HUES64 (cell line): ENCODE results near the gene CSNK1G2.

Experiments
- H3K27ac ChIP-seq: 2 replicates; pipeline ENCODE4 v1.7.0; 2013; ENCODE audit warnings: low read depth, low read length, inconsistent platforms
- H3K27me3 ChIP-seq: 2 replicates; pipeline ENCODE4 v1.6.1; 2013; ENCODE audit warnings: mild to moderate bottlenecking, low read length; ENCODE audit not compliant: insufficient read depth
- H3K36me3 ChIP-seq: 2 replicates; pipeline ENCODE4 v1.6.1; 2013; ENCODE audit warnings: mild to moderate bottlenecking, low read length; ENCODE audit not compliant: insufficient read depth
- H3K4me1 ChIP-seq: 2 replicates; pipeline ENCODE4 v1.6.1; 2013; ENCODE audit warnings: mild to moderate bottlenecking, low read length, moderate library complexity; ENCODE audit not compliant: insufficient read depth
- H3K4me3 ChIP-seq: 2 replicates; pipeline ENCODE4 v1.5.1; 2013; ENCODE audit warnings: mild to moderate bottlenecking, low read length, moderate library complexity
- H3K9ac ChIP-seq: 2 replicates; pipeline ENCODE4 v1.6.1; 2013; ENCODE audit warnings: mild to moderate bottlenecking, low read depth, low read length
- H3K9me3 ChIP-seq: 2 replicates; pipeline ENCODE4 v1.6.1; 2013; ENCODE audit warnings: low read depth, low read length; ENCODE audit not compliant: insufficient read depth
- WGBS: fragments of 150-250, 120-280 bp; methylation state at CpG from one replicate; pipeline ENCODE4 v1.1.7; 2013; ENCODE audit warnings: missing lambda C conversion rate; 5-methylcytosine and 5-hydroxymethylcytosine counted together

Gene CSNK1G2

GRCh38 chr19:1970806-1971502 lies 30.0 kb downstream of the CSNK1G2 start:
- no peaks in the 10 kb centered on the region for H3K4me1 ChIP-seq
- H3K9me3 ChIP-seq = no peaks in the 10 kb centered on the region
- H3K4me3 ChIP-seq = no peak overlapping the region
- WGBS = 96% methylated on average over 27 of the region's 27 CpGs
- no peak overlapping the region for H3K9ac ChIP-seq
- no peak overlapping the region for H3K27ac ChIP-seq
- no peaks in the 10 kb centered on the region for H3K27me3 ChIP-seq
- H3K36me3 ChIP-seq = peaks cover 41% of the 10 kb centered on the region

GRCh38 chr19:1974381-1975161 lies 33.6 kb downstream of the CSNK1G2 start:
- no peaks in the 10 kb centered on the region for H3K4me1 ChIP-seq
- no peaks in the 10 kb centered on the region for H3K27me3 ChIP-seq
- no peak overlapping the region; the same call in 1 of the 2 replicates for H3K9ac ChIP-seq
- no peak overlapping the region for H3K4me3 ChIP-seq
- peaks cover 49% of the 10 kb centered on the region for H3K36me3 ChIP-seq
- H3K9me3 ChIP-seq = no peaks in the 10 kb centered on the region
- no peak overlapping the region for H3K27ac ChIP-seq
- WGBS = 93% methylated on average over 28 of the region's 28 CpGs

GRCh38 chr19:1975162-1975480 lies 34.1 kb downstream of the CSNK1G2 start:
- Histone ChIP-seq H3K4me3 (no peak overlapping the region), H3K9me3 (no peaks in the 10 kb centered on the region), H3K9ac (no peak overlapping the region), H3K27ac (no peak overlapping the region), H3K27me3 (no peaks in the 10 kb centered on the region), H3K36me3 (peaks cover 48% of the 10 kb centered on the region), H3K4me1 (no peaks in the 10 kb centered on the region)
- 93% methylated on average over 20 of the region's 20 CpGs for WGBS

- WGBS = 93% methylated on average over 15 of the region's 15 CpGs
These were observed 36.1 kb downstream of the CSNK1G2 start for GRCh38 chr19:1977120-1977519.

GRCh38 chr19:1978346-1978894 lies 37.4 kb downstream of the CSNK1G2 start:
- 96% methylated on average over 51 of the region's 51 CpGs for WGBS
- Histone ChIP-seq H3K9me3 (no peaks in the 10 kb centered on the region), H3K9ac (no peak overlapping the region), H3K4me3 (no peak overlapping the region), H3K4me1 (no peaks in the 10 kb centered on the region), H3K36me3 (peaks cover 63% of the 10 kb centered on the region), H3K27me3 (no peaks in the 10 kb centered on the region), H3K27ac (no peak overlapping the region)

More at GRCh38 chr19:1977120-1977519, 36.1 kb downstream of the CSNK1G2 start:
- Histone ChIP-seq H3K9ac (no peak overlapping the region), H3K9me3 (no peaks in the 10 kb centered on the region), H3K27ac (no peak overlapping the region), H3K27me3 (no peaks in the 10 kb centered on the region), H3K36me3 (peaks cover 55% of the 10 kb centered on the region), H3K4me3 (no peak overlapping the region), H3K4me1 (no peaks in the 10 kb centered on the region)

- H3K27ac ChIP-seq = no peak overlapping the region
- WGBS = 96% methylated on average over 40 of the region's 43 CpGs
- H3K36me3 ChIP-seq = peaks cover 64% of the 10 kb centered on the region
- no peak overlapping the region for H3K4me3 ChIP-seq
- no peak overlapping the region for H3K9ac ChIP-seq
- H3K9me3 ChIP-seq = no peaks in the 10 kb centered on the region
- H3K4me1 ChIP-seq = no peaks in the 10 kb centered on the region
- no peaks in the 10 kb centered on the region for H3K27me3 ChIP-seq
These were observed 38.0 kb downstream of the CSNK1G2 start for GRCh38 chr19:1979017-1979416.

GRCh38 chr19:1979642-1980041 lies 38.7 kb downstream of the CSNK1G2 start:
- no peak overlapping the region for H3K9ac ChIP-seq
- peaks cover 60% of the 10 kb centered on the region for H3K36me3 ChIP-seq

GRCh38 chr19:1980091-1980808 lies 39.3 kb downstream of the CSNK1G2 start:
- no peaks in the 10 kb centered on the region for H3K9me3 ChIP-seq
- H3K27ac ChIP-seq = no peak overlapping the region
- H3K4me1 ChIP-seq = no peaks in the 10 kb centered on the region
- no peak overlapping the region for H3K4me3 ChIP-seq
- no peaks in the 10 kb centered on the region for H3K27me3 ChIP-seq
- peaks cover 60% of the 10 kb centered on the region for H3K36me3 ChIP-seq
- 96% methylated on average over 35 of the region's 35 CpGs for WGBS
- no peak overlapping the region for H3K9ac ChIP-seq

More at GRCh38 chr19:1979642-1980041, 38.7 kb downstream of the CSNK1G2 start:
- Histone ChIP-seq H3K4me1 (no peaks in the 10 kb centered on the region), H3K4me3 (no peak overlapping the region), H3K27me3 (no peaks in the 10 kb centered on the region), H3K9me3 (no peaks in the 10 kb centered on the region), H3K27ac (no peak overlapping the region)
- WGBS = 94% methylated on average over 28 of the region's 28 CpGs

- H3K36me3 ChIP-seq = peaks cover 57% of the 10 kb centered on the region
- no peak overlapping the region for H3K9ac ChIP-seq
- no peaks in the 10 kb centered on the region for H3K27me3 ChIP-seq
- H3K27ac ChIP-seq = no peak overlapping the region
- H3K4me1 ChIP-seq = no peaks in the 10 kb centered on the region
- H3K9me3 ChIP-seq = no peaks in the 10 kb centered on the region
- no peak overlapping the region for H3K4me3 ChIP-seq
- 96% methylated on average over 31 of the region's 31 CpGs for WGBS
These were observed 39.8 kb downstream of the CSNK1G2 start for GRCh38 chr19:1980809-1981181.

GRCh38 chr19:1981253-1981652 lies 40.3 kb downstream of the CSNK1G2 start:
- H3K36me3 ChIP-seq = peaks cover 57% of the 10 kb centered on the region
- no peak overlapping the region for H3K27ac ChIP-seq
- H3K4me1 ChIP-seq = no peaks in the 10 kb centered on the region
- H3K4me3 ChIP-seq = no peak overlapping the region
- H3K9me3 ChIP-seq = no peaks in the 10 kb centered on the region
- no peaks in the 10 kb centered on the region for H3K27me3 ChIP-seq
- 94% methylated on average over 20 of the region's 20 CpGs for WGBS
- no peak overlapping the region for H3K9ac ChIP-seq

- no peaks in the 10 kb centered on the region for H3K9me3 ChIP-seq
- H3K4me3 ChIP-seq = no peak overlapping the region
- H3K9ac ChIP-seq = no peak overlapping the region
- no peak overlapping the region for H3K27ac ChIP-seq
- 96% methylated on average over 10 of the region's 10 CpGs for WGBS
- H3K36me3 ChIP-seq = peaks cover 63% of the 10 kb centered on the region
- no peaks in the 10 kb centered on the region for H3K4me1 ChIP-seq
- H3K27me3 ChIP-seq = no peaks in the 10 kb centered on the region
These were observed 43.4 kb downstream of the CSNK1G2 start for GRCh38 chr19:1984357-1984756.
